Subcutaneous preadipocyte (primary cell): ENCODE data around the gene BCDIN3D. TPM values are rescaled to one million over a fixed set of nuclear protein-coding genes. Genes with fewer than 3 reads are reported as not detected.

ENCODE experiments used
- total RNA-seq: library from RNA; depleted of rRNA; stranded (reverse); fragments of >200 nt; gene quantifications from 2 replicates; pipeline ENCODE4 v1.2.3, GENCODE V29; 2012

The BCDIN3D gene
- 2.9 and 3.3 TPM in 2 replicates for total RNA-seq

GRCh38 chr12:49842519-49843352, at the start of gene BCDIN3D:
Gene BCDIN3D, minus strand, starts transcription at chr12:49843106. Its CDS starts 19 bp downstream, at chr12:49843087.

GRCh38 chr12:49828133-49829091, 14.5 kb downstream of the BCDIN3D start, which contains the start of gene NCKAP5L:
Gene NCKAP5L, minus strand, starts transcription at chr12:49828413. Its CDS starts 24,369 bp downstream, at chr12:49804044.

Other genes with a start within 250 kb of the BCDIN3D start
- 0.20 and 0.37 TPM in 2 replicates for gene FAM186B, start 237.5 kb downstream of the BCDIN3D start, total RNA-seq
- gene PRPF40B, start 219.5 kb downstream of the BCDIN3D start, total RNA-seq: 8.1 and 9.8 TPM in 2 replicates
- 19.8 and 36.6 TPM in 2 replicates for gene FMNL3, start 135.7 kb downstream of the BCDIN3D start, total RNA-seq
- 346 and 409 TPM in 2 replicates for gene TMBIM6, start 101.5 kb downstream of the BCDIN3D start, total RNA-seq
- gene NCKAP5L, start 14.7 kb downstream of the BCDIN3D start, total RNA-seq: 16.2 and 17.8 TPM in 2 replicates
- gene FAIM2, start 60.8 kb upstream of the BCDIN3D start, total RNA-seq: 0.37 and 0.98 TPM in 2 replicates
- not detected in 2 replicates for gene AQP2, start 107.6 kb upstream of the BCDIN3D start, total RNA-seq
- not detected in 2 replicates for gene AQP5, start 118.8 kb upstream of the BCDIN3D start, total RNA-seq
- gene AQP6, start 129.8 kb upstream of the BCDIN3D start, total RNA-seq: not detected in 2 replicates
- gene RACGAP1, start 182.4 kb upstream of the BCDIN3D start, total RNA-seq: 63.2 and 90.1 TPM in 2 replicates
- gene ASIC1, start 214.5 kb upstream of the BCDIN3D start, total RNA-seq: 1.2 and 2.6 TPM in 2 replicates
- gene SMARCD1, start 242.2 kb upstream of the BCDIN3D start, total RNA-seq: 41.5 and 55.1 TPM in 2 replicates